Fibroblast of peridontal ligament (primary cell): Measurements from ENCODE around the gene IGFN1.
A peak's percentile ranks its signal among the peaks of the same experiment; 100 is the strongest.

Experiments used
- DNase-seq: peaks from one replicate; pipeline ENCODE4 v3.0.0-alpha.2; 2010; ENCODE audit errors: extremely low read depth

The IGFN1 gene

DNA sequence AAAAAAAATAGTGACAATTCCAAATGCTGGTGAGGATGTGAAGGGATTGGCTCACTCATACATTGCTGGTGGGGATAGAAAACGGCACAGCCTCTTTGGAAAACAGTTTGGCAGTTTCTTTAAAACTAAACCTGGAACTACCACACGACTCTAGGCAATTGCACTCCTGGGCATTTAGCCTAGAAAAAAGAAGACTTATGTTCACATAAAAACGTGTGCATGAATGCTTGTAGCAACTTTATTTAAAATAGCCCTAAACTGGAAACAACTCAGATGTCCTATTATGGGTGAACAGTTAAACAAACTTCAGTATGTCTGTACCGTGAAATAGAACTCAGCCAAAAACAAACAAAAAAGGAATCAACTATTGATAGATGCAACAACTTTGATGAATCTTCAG is 26.9 kb upstream of the IGFN1 start:
- no peak for DNase-seq

DNA sequence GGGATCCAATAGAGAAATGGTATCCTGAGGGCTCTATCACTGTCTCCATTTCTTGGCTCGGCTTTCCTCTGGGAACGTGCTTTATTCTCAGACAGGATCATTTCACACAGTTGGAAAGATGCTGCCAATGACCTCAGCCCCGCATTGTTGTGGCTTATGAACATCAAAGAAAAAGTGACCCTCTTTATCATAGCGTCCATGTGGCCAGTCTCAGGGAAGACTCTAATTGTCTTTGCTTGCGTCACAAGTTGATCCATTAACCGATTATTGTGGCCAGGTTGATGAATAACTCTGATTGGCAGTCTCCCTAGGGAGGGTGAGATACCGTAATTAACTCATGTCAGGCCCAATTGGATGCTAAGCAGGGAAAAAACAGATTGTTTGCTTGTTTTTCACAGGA is 26.0 kb upstream of the IGFN1 start:
- no peak for DNase-seq

DNA sequence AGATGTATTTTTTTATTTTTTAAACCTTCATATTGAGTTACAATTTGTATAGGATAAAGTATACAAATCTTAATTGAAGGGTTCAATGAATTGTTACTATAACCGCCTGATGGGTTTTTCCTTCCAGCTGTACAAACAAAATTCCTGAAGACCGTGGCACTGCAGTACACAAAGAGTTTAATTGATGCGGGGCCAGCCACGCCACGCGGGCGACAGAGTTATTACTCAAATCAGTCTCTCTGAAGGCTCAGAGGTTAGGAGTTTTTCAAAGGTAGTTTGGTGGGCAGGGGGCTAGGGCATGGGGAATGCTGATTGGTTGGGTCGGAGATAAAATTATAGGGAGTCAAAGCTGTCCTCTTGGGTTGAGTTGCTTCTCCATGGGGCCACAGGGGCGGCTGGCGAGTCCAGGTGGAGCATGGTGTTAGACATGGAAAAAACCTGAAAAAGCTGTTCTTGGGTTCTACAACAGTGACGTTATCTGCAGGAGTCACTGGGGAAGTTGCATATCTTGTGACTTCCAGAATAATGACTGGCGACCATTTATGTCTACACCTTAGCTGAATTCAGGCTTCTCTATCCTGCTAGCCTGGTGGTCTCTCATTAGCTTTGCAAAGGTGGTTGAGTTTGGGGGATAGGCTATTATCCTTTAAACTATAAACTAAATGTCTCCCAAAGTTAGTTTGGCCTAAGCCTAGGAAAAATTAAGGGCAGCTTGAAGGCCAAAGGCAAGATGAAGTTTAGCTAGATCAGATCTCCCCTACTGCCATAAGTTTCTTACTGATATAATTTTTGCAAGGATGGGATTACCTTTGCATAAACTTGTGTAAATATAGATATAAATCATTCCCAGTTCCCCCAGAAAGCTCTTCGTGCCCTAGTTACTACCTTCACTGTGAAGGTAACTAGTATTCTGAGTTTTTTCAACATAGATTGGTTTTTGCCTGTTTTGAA is 23.3 kb upstream of the IGFN1 start:
- DNase-seq, result no peak

DNA sequence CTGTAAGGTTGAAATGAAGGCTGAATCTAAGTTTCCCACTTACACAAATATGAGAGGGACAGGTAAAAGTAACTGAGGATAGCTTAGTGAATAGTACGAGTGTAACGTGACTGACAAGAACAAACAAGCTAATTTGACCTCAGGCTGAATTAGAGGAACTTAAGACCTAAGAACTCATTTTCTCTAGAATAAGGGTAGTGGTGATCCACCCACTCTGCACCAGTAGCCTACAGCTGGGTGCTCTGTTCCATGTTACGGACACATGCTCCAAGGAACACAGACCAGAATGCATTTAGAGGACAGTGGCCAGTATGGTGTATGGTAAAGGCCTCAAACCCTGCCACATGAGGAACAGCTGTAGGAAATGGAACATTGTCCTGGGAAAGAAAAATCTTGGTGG is 21.4 kb upstream of the IGFN1 start:
- DNase-seq, result no peak

DNA sequence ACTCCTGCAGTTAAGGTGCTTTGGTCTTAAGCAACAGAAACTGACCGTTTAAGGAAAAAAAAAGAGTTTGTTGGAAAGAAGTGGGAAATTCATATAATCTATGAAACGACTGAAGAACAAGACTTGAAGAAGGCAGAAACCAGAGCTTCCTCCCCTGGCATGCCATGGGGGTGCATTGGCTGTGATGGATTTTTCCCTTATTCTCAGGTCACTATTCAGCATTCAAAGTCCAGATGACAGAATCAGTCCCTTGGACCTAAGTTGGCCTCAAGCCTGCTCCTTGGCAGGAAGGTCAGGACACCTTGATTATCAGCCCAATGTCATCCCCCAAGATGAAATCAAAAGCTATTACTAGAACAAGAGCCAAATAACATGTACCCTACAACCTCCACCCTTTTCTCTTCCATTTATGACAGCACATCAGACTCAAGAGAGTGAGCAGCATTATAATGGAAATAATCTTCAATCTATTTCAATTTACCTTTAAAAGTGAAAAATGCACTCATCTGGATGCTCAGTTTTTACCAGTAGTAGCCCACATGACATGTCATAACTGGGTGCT is 20.6 kb upstream of the IGFN1 start:
- DNase-seq, result no peak

DNA sequence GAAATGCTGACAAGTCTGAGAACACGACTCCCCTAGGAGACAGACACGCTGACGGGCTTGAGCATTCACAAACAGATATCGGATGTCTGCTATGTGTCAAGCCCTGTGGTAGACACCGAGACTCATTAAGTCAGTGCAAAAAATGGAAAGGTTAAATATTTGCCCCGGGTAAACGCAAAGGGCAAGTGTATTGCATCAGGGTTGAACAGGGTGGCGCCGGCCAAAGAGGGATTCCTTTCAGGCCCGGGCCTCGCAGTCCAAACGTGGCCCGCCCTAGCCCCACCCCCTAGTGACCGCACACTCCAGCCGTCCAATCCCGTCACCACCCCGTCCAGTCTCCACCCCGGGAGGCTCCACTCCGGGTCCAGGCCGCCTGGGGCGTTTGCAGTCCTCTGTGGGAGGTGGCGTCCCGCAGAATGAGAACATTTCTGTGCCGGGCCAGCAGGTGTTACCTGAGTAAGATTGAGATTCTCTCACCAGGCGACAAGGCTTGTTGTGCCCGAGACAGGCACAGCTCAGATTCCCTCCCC is 20.0 kb upstream of the IGFN1 start:
- peak; percentile 83 for DNase-seq

DNA sequence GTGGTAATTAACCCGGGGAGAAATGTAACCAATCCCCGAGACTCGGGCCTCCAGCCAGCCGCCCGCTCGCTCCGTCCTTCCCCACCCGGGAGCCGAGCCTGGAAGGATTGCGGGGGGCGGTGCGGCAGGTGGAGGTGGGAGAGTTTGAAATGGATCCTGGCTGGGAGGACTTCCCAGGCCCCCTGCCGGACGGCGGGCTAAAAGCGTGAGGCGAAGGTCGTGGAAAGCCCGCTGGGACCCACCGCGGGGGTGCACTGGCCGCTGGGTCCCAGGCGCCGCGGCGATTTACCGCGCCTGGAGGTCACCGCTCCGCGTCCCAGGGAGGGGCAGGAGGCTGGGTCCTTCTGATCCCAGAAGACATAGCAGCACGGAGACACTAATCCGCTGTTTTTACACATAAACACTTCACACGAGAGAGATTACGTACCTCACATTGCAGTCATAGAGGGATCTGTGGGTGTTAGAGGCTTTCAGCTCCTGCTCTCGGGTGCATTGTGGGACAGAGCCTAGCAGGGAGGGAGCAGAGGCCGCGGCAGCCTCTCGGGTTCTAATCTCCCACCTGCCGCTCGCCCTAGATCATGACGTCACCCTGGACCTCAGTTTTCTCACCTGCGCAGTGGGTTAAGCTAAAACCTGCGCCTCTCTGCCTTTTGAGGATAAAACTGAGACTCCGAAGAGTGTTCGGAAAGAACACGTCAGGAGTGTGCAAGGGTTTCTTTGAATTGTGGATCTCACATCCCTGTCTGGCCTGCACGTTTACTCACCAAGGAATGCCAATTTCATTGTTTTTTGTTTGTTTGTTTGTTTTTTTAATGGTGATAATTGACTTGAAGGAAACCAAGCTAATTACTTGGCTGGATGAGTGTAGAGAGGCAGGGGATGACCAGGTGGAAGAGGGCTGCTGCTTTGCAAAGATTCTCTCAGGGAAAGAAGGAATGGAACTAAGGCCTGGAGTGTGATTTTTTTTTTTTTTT is 19.3 kb upstream of the IGFN1 start:
- peak; percentile 35 for DNase-seq

DNA sequence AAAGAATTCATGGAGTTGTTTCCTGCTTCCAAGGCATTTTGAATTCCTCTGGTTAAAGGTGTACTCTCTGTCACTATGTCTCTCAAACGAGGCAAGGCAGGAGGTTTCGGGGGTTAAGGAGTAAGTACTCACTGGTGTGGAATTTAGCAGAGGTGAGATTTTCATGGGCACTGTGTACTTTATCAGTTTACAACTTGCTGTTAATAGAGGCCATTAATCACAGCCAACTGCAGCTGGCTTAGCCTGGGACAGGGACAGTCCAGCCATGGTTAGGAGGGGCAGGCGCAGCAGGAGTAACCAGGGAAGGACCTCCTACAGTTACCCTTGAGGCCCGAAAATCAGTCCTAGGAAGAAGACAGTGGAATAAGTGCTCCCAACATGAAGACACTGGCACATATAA is 18.3 kb upstream of the IGFN1 start:
- DNase-seq, result no peak

DNA sequence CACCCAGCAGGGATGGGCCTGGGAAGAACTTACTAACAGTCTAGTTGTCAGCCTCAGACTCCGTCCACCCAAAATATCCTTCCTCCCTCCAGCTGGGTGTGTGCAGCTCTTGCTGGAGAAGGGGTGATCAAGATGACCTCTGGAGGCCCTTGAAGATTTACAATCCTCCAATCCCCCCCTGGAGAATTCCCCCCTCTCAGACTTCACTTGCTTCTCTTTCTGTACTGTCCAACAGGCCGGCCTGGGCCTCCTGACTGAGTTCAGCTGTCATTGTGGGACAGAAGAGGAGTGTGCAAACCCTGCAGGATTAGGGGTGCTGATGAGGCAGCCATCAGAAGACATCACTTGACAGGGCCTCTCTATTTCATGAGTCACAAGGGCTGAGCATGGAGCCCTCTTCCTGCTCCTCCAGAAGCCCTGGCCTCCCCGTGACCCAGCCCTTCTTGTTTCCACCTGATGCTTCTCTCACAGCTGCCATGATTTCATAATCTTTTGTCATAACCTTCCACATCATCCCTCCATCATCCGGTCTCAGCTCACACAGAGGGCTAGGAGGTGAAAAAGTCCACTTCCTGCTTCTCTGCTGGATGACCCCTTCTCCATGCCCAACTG is 17.5 kb upstream of the IGFN1 start:
- no peak for DNase-seq

DNA sequence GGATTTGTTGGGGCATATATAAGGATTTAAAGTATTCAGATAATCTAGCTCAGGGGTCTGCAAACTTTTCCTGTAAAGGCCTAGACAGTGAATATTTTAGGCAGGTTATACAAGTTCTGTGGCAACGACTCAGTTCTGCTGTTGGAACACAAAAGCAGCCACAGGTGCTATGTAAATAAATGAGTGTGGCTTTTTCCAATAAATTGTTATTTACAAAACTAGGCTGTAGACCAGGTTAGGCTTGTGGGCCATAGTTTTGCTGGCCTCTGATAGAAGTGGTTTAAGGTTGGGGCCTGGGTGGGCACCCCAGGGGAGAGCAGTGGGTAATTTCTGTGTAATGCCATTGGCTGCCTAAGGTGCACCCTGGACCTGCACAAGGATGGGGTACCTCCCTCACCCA is 16.9 kb upstream of the IGFN1 start:
- DNase-seq, result no peak

DNA sequence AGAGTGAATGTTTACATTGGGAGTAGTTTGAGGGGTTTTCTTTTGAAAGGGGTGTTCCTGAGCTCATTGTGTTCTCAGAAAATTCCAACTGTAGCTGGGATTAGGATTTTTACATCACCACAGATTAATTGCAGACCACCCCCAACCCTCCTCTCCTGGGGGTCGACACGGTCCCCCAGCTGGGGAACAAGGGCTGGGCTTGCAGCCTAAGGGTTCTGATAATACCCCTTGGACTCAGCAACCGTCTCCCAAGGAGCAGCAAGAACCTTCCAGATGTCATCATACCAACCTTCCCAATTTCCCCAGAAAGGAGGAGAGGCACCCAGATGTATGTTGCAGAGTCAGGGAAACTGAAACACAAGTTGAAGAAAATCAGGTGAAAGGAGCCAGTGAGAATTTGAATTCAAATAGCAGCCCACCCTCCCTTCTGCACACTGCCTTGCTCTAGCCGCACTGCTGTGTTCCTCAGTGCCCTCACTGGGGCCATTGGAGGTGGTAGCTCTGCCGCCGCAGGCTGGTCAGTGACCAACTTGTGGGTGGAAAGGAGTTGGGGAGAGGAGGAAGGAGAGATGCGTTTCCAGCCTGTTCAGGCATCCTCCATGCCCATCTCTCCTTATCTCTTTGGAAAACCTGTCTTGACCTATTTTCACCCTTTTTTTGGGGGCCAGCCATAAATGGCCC is 14.7 kb upstream of the IGFN1 start:
- no peak for DNase-seq

DNA sequence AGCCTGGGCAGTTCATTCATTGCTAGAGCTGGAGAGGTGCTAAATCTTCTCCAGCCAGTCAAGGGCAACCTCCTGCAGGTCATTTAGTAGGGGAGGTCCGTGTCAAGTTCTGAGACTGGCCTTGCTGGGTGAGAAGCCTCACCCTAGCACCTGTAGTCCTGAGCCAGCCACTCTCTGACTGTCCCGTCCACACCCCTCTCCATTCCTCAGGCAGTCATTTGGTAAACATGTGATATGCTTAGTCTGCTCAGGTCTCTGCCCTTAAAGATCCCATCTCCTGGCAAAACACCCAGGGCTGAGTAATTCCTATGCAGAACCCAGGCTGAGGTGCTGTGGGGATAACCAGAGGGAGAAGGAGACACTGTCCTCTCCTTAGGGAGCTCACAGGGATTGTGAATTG is 13.7 kb upstream of the IGFN1 start:
- no peak for DNase-seq

DNA sequence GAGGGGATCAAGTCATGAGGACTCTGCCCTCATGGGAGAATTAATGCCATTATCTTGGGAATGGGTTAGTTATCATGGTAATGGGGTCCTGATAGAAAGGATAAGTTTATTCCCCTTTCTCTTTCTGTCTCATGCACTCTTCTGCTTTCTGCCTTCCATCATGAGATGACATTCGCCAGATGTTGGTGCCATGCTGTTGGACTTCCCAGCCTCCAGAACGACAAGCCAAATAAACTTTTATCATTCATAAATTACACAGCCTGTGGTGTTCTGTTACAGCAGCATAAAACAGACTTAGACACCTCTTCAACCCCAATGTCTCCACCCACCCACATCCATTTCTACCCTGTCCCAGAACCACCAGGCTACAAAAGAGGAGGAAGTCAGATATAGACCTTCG is 11.9 kb upstream of the IGFN1 start:
- no peak for DNase-seq

DNA sequence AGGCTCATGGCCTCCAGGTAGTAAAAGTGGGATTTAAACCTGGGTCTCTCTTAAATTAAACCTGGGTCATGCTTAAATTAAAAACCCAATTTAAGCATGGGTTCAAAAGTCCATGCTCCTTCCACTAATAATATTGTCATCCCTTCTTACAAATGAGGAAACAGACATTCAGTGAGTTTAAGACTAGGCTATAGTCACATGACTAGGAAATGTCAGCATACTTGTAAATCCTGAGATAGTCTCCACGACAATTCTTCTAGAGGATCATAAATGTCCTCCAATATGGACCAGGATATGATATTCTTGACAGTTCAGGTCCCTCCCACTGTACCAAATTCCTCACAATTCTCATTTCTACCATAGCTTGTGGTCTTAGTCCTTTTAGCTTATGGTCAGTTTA is 10.5 kb upstream of the IGFN1 start:
- DNase-seq, result no peak

DNA sequence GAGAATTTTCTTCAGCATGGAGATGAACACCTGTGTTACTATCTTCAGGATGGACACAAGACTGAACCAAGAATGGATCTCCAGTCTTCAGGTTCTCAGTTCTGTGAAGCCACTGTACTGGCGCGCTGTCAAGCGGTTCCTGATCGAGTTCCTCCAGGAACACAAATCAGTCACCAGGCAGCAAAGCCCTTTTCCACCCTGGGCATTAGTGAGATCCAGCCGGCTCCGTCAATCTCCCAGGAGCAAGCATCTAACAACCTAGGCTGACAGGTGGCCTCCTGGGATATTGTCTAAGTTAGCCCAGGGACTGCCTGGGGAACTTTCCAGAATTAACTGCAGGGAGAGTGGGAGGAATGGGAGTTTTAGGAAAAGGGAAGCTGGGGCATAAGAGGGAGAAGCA is 9.7 kb upstream of the IGFN1 start:
- no peak for DNase-seq

DNA sequence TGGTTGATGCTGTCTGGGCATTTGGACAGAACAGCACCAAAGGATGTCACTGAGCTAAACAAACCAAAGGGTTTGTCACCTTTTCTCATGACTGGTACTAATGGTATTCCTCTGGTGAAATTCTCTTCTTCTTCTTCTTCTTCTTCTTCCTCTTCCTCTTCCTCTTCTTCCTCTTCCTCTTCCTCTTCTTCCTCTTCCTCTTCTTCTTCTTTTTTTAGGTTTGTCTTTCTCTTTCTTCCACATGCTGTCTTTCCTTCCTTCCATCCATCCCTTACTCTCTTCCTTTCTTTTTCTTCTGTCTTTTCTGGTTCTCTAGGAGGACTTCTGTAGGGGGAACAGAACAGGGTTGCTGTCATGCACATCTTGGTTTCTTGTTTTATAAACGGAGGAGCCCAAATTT is 9.3 kb upstream of the IGFN1 start:
- no peak for DNase-seq

DNA sequence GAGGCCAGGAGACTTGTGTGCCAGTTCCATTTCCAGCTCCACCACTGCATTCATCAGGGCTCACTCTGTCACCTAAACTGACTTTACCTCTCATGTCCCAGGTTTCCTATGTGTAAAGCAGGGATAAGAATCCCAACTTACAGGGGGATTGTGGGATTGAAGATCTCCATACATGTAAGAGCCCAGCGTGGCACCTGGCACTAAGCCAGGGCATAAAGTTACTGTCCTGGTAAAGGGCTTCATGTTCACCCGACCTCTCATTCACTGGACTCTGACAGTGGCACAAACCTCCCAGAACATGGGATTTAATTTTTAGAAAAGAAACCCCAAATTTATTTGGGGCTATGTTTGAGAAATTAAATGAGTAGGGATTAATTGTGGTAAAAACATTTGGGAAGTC is 8.9 kb upstream of the IGFN1 start:
- no peak for DNase-seq

DNA sequence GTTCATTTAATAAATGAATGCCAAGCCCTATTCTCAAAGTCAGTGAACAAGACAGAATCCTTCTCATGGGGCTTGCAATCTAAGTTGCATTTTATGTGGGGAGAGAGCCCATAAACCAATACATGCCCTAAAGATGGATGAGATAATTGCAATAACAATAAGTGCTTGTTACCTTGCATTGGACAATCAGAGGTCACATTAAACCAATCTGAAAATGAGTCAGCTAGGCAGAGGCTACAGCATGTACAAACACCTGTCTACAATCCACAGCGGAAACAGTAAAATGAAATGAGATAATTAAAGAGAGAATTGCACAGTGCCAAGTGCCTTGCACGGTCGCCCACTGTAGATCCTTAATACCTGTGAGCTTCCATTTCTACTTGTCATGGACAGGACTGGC is 7.4 kb upstream of the IGFN1 start:
- no peak for DNase-seq

DNA sequence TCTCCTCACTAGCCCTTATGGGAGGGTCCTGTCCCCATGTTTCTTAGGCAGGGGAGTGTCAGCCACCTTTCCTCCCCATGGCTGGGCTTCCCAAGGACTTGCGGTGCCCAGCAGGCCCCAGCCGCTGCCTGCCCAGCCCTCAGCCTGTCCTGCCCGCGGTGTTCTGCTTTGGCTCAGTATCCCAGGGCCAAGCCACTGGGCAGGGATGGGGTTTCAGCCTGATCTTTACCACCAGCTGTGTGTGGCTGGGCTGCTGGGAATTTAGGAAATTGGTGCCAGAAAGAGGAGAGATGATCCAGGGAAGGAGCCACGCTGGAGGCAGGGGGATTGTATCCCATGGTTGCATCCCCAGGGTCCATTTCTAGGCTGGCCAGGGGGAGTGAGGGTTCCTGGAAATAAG is 6.9 kb upstream of the IGFN1 start:
- no peak for DNase-seq

DNA sequence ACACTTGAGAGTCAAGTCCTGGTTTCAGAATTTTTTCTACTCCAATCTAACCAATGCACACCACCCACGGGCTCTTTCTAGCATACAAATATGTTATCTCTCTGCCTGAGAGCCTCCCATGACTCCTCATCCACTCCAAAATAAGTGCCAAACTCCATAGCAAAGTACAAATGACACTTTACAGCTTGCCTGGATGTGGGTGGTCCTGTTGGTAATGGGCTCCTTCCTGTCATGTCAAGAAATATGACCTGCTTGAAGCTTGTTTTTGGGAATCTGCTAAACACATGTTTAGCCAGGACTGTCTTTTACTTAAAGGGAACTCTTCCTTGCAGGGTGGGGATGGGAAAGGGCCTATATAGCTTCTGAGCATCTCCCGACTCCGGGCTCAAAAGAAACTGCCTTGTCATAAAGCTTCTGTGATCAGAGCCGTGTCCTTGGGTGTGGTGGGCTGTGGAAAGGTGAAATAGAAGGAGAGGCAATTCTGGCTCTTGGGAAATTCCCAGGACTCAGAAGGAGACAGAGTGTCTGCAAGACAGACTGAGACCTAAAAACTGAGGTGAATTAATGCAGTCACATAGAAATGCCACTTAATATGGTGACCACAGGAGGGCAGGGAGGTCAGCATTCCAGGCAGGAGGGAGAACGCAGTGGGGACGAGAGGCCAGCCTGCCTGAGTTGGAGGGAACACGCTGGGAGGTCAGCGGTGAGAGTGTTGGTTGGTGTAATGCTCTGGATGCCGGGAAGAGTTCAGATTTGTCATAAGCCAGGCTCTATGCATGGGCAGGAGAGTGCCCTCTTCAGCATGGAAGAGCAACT is 6.1 kb upstream of the IGFN1 start:
- peak; percentile 82 for DNase-seq
